ENCODE data around the gene MAP3K8. TPM values are rescaled to one million over a fixed set of nuclear protein-coding genes. Genes with fewer than 3 reads are reported as not detected.

MAP3K8 gene
- total RNA-seq, 1 experiment from 2014 or later, result 13.8 TPM

GRCh38 chr10:30459283-30459682 lies 25.3 kb downstream of the MAP3K8 start (continued):
- TF ChIP-seq TCF7 (CRISPR knock-in tag; IDR thresholded peaks at IDR 0.05; ENCODE audit: low read depth) (no peak), PRDM15 (CRISPR knock-in tag; IDR thresholded peaks at IDR 0.05) (no peak), JUN (CRISPR knock-in tag; IDR thresholded peaks at IDR 0.05) (no peak), MAX (CRISPR knock-in tag; IDR thresholded peaks at IDR 0.05) (no peak), ZNF532 (CRISPR knock-in tag; IDR thresholded peaks at IDR 0.05; ENCODE audit: borderline replicate concordance) (no peak), NR1H2 (CRISPR knock-in tag; IDR thresholded peaks at IDR 0.05) (no peak)
- TF ChIP-seq, protein P1, sequence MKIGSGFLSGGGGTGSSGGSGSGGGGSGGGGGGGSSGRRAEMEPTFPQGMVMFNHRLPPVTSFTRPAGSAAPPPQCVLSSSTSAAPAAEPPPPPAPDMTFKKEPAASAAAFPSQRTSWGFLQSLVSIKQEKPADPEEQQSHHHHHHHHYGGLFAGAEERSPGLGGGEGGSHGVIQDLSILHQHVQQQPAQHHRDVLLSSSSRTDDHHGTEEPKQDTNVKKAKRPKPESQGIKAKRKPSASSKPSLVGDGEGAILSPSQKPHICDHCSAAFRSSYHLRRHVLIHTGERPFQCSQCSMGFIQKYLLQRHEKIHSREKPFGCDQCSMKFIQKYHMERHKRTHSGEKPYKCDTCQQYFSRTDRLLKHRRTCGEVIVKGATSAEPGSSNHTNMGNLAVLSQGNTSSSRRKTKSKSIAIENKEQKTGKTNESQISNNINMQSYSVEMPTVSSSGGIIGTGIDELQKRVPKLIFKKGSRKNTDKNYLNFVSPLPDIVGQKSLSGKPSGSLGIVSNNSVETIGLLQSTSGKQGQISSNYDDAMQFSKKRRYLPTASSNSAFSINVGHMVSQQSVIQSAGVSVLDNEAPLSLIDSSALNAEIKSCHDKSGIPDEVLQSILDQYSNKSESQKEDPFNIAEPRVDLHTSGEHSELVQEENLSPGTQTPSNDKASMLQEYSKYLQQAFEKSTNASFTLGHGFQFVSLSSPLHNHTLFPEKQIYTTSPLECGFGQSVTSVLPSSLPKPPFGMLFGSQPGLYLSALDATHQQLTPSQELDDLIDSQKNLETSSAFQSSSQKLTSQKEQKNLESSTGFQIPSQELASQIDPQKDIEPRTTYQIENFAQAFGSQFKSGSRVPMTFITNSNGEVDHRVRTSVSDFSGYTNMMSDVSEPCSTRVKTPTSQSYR (CRISPR knock-in tag; IDR thresholded peaks at IDR 0.05), result no peak

GRCh38 chr10:30460121-30460520 lies 26.1 kb downstream of the MAP3K8 start:
- ChIA-PET POLR2A (no interaction called here), CTCF (no interaction called here)
- no peaks in the 10 kb centered on the region for H3K27me3 Mint-ChIP-seq (ENCODE audit: low read depth)
- no peak overlapping the region for H3K4me3 Mint-ChIP-seq
- H3K36me3 Mint-ChIP-seq, result peaks cover 29% of the 10 kb centered on the region
- no peak overlapping the region for H3K27ac Mint-ChIP-seq
- no peak for ATAC-seq
- no peaks in the 10 kb centered on the region for H3K9me3 Mint-ChIP-seq
- no peak for DNase-seq (ENCODE audit: low spot score)
- H3K4me1 Mint-ChIP-seq, result peaks cover 31% of the 10 kb centered on the region
- TF ChIP-seq FOXP1 (CRISPR knock-in tag; IDR thresholded peaks at IDR 0.05; ENCODE audit: borderline replicate concordance), result no peak
- TF ChIP-seq ZNF396 (CRISPR knock-in tag; IDR thresholded peaks at IDR 0.05; ENCODE audit: borderline replicate concordance), result no peak
- no peak for TF ChIP-seq ESRRA (CRISPR knock-in tag; IDR thresholded peaks at IDR 0.05; ENCODE audit: borderline replicate concordance)
- TF ChIP-seq MYBL2 (CRISPR knock-in tag; IDR thresholded peaks at IDR 0.05), result no peak
- TF ChIP-seq MAX (CRISPR knock-in tag; IDR thresholded peaks at IDR 0.05), result no peak
- no peak for TF ChIP-seq E2F4 (CRISPR knock-in tag; IDR thresholded peaks at IDR 0.05; ENCODE audit: borderline replicate concordance, low read depth)
- TF ChIP-seq ZNF512 (CRISPR knock-in tag; IDR thresholded peaks at IDR 0.05; ENCODE audit: borderline replicate concordance), result no peak
- TF ChIP-seq TEAD1 (CRISPR knock-in tag; IDR thresholded peaks at IDR 0.05), result no peak
- TF ChIP-seq SMAD4 (CRISPR knock-in tag; IDR thresholded peaks at IDR 0.05), result no peak
- TF ChIP-seq FOXK1 (CRISPR knock-in tag; IDR thresholded peaks at IDR 0.05), result no peak
- no peak for TF ChIP-seq NR2C2 (CRISPR knock-in tag; IDR thresholded peaks at IDR 0.05)
- TF ChIP-seq, protein P2, sequence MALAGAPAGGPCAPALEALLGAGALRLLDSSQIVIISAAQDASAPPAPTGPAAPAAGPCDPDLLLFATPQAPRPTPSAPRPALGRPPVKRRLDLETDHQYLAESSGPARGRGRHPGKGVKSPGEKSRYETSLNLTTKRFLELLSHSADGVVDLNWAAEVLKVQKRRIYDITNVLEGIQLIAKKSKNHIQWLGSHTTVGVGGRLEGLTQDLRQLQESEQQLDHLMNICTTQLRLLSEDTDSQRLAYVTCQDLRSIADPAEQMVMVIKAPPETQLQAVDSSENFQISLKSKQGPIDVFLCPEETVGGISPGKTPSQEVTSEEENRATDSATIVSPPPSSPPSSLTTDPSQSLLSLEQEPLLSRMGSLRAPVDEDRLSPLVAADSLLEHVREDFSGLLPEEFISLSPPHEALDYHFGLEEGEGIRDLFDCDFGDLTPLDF (CRISPR knock-in tag; IDR thresholded peaks at IDR 0.05), result no peak
- no peak for TF ChIP-seq ERG (CRISPR knock-in tag; IDR thresholded peaks at IDR 0.05)
